CD4-positive, alpha-beta T cell treated with Interleukin-6 at 100 ng/mL for 8 hours (primary cell): ENCODE measurements around the gene RCL1.
"Not testable (repeated sequence)": the region's sequence is repeated elsewhere in the genome, so short reads cannot be mapped to it uniquely, and the experiment has no call there.

Source experiments
- DNase-seq: peaks from one replicate; pipeline ENCODE4 v3.0.0-alpha.2; 2020; ENCODE audit warnings: mixed read lengths, low spot score

The RCL1 gene

DNA sequence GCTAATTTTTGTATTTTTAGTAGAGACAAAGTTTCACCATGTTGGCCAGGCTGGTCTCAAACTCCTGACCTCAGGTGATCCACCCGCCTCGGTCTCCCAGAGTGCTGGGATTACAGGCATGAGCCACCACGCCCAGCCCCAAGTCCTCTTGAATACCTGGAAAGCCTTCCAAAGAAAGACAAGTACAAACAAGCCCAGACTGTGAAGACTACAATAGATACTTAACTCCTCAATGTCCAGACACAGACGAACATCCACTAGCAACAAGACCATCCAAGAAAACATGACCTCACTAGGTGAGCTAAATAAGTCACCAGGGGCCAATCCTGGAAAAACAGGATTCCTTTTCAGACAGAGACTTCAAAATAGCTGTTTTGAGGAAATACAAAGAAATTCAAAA lies 9.6 kb upstream of the RCL1 start:
- DNase-seq: not testable (repeated sequence)

- DNase-seq: no peak
Observed at GRCh38 chr9:4784403-4784802, 8.3 kb upstream of the RCL1 start.

DNA sequence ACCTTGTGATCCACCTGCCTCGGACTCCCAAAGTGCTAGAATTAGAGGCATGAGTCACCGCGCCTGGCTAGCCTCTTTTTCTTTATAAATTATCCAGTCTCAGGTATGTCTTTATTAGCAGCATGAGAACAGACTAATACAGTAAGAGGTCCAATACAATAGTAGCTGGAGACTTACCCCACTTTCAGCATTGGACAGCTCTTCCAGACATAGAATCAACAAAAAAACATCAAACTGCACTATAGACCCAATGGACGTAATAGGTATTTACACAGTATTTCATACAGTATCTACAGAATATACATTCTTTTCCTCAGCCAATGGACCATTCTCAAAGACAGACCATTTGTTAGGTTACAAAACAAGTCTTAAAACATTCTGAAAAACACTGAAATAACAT lies 6.1 kb upstream of the RCL1 start:
- DNase-seq: no peak

DNA sequence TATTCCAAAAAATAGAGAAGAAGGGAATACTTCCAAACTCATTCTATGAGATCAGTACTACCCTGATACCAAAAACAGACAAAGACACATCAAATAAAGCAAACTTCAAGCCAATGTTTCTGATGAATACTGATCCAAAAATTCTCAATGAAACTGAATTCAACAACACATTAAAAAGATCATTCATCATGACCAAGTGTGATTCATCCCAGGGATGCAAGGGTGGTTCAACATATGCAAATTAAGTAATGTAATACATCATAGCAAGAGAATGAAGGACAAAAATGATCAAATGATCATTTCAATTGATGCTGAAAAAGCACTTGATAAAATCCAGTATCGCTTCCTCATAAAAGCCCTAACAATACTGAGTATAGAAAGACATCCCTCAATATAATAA lies 4.9 kb upstream of the RCL1 start:
- DNase-seq: no peak

- DNase-seq: no peak
Observed at GRCh38 chr9:4788703-4789102, 4.0 kb upstream of the RCL1 start.

GRCh38 chr9:4792054-4792571 lies 631 bp upstream of the RCL1 start:
- DNase-seq: no peak

DNA sequence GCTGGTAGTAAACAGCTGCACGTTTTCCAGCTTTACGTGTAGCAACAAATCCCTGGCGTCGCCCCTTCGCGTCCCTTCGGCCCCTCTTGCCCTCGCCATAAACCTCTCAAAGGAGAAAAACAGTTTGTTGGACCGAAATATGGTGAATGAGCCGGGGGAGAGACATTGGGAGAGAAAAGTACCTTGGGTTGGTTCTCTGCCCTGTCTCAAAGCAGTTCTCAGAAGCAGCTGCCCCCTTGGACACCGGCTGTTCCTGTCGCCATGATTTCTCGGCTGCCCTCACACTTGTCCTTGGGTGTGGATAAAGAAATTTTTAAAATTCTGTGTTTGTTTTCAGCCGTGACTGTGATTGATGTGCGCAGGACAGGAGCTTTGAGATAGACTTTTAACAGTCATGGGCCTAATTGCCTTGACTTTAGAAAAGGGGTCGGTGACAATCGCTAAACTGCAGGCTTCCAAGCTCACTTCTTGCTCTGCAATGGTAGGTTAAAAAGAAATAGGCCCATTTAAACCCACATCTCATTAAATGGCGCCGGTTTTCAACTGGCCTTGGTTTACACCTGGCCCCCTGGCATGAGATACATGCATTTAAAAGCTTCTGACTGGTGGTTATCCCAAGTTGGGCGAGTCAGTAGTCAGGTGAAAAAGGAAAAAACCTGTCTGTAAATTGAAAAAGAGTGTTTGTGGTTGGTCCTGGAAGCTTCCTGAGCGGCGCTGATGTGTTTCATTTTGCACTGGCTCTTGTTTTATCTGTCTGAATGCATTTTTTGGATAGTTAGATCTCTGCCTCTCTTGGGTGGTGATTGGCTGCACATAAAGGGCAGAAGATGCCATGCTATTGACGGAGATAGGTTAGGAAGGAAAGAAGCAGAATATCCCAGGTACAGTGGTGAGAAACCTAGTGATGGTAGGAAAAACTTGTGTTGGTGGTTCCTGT lies 983 bp downstream of the RCL1 start:
- DNase-seq: no peak

GRCh38 chr9:4794691-4795090 lies 1.9 kb downstream of the RCL1 start:
- DNase-seq: no peak

- DNase-seq: not testable (repeated sequence)
Observed at GRCh38 chr9:4795108-4795507, 2.4 kb downstream of the RCL1 start.

GRCh38 chr9:4796530-4796929 lies 3.8 kb downstream of the RCL1 start:
- DNase-seq: no peak

DNA sequence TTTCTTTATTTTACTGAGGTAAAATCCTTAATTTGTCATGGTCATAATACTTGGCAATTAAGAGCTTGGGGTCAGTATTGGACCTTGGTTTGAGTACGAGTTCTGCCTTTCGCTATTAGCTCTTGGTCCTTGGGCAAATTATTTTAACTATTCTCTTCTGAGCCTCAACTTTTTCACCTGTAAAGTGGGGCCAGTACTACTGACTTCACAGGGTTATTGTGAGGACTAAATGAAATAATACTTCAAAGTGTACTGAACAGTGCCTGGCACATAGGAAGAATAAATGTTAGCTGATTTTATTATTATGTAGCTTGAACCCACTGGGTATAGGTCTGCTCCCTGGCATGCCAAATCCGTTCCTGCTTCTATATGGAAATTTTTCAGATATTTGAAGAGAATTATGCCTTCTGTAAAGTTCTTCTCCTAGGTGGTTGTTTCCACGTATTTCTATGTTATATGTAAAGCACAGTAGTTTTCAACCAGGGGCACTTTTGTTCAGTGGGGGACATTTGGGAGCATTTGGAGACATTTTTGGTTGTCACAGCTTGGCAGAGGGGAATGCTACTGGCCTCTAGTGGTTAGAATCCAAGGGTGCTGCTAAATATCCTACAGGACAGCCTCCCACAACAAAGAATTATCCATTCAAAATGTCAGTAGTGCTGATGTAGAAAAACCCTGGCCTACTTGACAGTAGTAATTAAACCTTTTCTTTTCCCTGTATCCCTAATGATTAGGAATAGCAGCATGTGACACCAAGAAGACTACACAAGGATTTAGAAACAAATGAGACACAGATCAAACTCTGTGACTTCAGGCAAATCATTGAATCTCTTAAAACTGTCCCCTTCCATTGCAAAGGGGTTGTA lies 4.5 kb downstream of the RCL1 start:
- no peak for DNase-seq

DNA sequence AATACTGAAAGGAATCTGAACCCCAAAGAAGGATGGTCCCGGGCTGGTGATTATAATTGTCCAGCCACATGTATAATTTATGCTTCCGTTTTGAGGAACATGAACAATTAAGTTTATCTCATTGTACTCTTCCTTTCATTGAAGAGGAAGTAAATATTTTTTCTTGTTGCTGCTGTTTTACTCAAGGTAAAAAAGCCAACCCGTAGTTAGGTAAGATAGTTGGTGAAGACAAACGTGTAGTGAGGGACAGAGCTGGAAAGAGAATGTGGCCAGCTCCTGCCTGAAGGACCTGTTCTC lies 5.1 kb downstream of the RCL1 start:
- no peak for DNase-seq

- DNase-seq: no peak
Observed at GRCh38 chr9:4798281-4799032, 5.7 kb downstream of the RCL1 start.

DNA sequence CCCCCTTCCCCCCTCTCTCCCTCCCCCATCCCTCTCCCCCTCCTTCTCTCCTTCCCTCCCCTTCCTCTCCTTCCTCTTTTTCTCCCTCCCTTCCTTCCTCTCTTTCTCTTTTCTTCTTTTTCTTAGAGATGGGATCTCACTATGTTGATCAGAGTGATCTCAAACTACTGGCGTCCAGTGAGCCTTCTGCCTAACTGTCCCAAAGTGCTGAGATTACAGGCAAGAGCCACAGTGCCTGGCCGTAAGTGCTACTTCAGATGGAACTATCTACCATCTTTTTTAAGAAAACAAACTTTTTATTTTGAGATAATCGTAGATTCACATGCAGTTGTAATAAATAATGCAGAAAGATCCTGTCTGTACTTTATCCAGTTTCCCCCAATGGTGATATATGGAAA lies 6.3 kb downstream of the RCL1 start:
- no peak for DNase-seq

- DNase-seq: no peak
Observed at GRCh38 chr9:4799775-4800174, 7.0 kb downstream of the RCL1 start.

GRCh38 chr9:4801156-4801555 lies 8.4 kb downstream of the RCL1 start:
- no peak for DNase-seq

GRCh38 chr9:4803670-4804530 lies 11.2 kb downstream of the RCL1 start:
- no peak for DNase-seq

DNA sequence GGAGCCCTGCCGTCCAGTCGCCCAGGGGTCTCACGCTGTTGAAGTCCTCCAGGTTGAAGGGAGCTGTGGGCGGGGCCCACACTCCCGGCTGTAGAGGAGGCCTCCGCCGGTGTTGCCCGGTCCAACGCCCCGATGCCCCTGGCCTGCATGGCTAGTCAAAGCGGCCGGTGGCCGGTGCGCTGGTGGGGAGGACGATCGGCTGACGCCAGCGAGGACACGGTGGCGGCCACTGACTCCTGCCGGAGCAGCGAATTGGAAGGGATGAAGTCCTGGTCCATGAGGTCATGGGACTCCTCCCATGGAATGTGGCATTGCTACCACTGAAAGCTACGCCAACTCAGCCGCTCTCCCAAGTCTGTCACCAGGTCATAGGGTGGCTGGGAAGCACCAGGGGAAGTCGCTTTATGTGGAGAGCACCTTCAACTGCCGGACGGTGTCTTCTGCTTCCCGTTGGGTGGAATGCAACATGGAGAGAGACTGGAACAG lies 11.8 kb downstream of the RCL1 start:
- no peak for DNase-seq

DNA sequence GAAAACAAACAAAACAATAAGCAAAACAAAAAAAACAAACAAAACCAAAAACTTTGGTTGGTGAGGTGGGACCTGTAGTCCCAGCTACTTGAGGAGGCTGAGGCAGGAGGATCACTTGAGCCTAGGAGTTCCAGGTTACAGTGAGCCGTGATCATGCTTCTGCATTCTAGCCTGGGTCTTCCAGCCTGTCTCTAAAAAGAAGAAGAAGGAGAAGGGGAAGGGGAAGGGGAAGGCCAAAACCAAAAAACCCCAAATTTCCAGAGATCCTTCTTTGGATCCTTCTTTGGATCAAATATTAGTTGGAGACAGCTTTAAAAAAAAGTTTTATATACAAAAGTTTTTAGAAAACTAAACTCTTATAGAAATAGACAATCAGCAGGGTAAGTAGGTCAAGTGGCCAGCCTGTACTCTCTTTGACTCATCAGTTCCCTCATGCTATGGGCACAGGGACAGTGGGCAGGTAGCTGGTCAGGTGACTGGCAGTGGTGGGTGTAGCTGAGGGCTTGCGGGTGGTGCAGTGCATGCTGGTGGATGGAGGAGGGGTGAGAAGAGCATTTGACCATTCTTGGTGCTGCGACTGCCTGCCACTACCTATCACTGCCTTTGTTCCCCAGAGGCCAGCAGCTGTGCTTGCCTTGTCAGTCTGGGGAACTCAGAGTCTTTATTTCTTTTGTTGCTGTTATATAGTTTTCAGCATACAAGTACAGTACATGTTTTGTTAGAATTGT lies 12.6 kb downstream of the RCL1 start:
- no peak for DNase-seq

GRCh38 chr9:4810565-4810964 lies 17.8 kb downstream of the RCL1 start:
- DNase-seq: no peak
